Adrenal gland (tissue), 12 donors: Measurements from ENCODE around the gene SOS1. TPM values are rescaled to one million over a fixed set of nuclear protein-coding genes. Genes with fewer than 3 reads are reported as not detected.

ENCODE experiments used
- DNase-seq, 7 donors: peaks; one replicate each; pipeline ENCODE4 v3.0.0-alpha.2; 2019 to 2020
- H3K27ac ChIP-seq, 5 donors: fragments of 200-600 bp; sonication (generic) in 4 of 5; 1 replicate in 3 of 5; 2 replicates in 2 of 5; pipeline versions ENCODE4 v1.5.1 to v1.8.0; 2016 to 2020; ENCODE audit warnings: mild to moderate bottlenecking in 1 of 5
- H3K27me3 ChIP-seq: fragments of 200-600 bp; 2 replicates; pipeline ENCODE4 v1.8.0; 2021
- H3K36me3 ChIP-seq, 2 donors: fragments of 200-600 bp; replicated peaks in 1 of 2; 1 replicate in 1 of 2; 2 replicates in 1 of 2; pipeline versions ENCODE4 v1.5.1 to v1.8.0; 2018 to 2022
- H3K4me1 ChIP-seq, 2 donors: fragments of 200-600 bp; replicated peaks in 1 of 2; 1 replicate in 1 of 2; 2 replicates in 1 of 2; pipeline versions ENCODE4 v1.5.1 to v1.8.0; 2018 to 2021
- H3K4me3 ChIP-seq, 4 donors: fragments of 200-600 bp; sonication (generic) in 3 of 4; one replicate each; pipeline ENCODE4 v1.5.1; 2016 to 2018
- H3K9me3 ChIP-seq, 3 donors: fragments of 200-600 bp; sonication (generic) in 1 of 3; replicated peaks in 1 of 3; 1 replicate in 2 of 3; 2 replicates in 1 of 3; pipeline versions ENCODE4 v1.5.1 to v1.8.0; 2016 to 2021
- CTCF ChIP-seq, 6 experiments: fragments of 450-650 bp in 4 of 6; fragments of 200-600 bp in 2 of 6; sonication (generic) in 1 of 6; IDR thresholded peaks; 1 replicate in 5 of 6; 2 replicates in 1 of 6; pipeline versions ENCODE4 v1.5.1 to v1.8.0; 2016 to 2021; ENCODE audit warnings: antibody characterized with exemption in 6 of 6, mild to moderate bottlenecking in 2 of 6, moderate library complexity in 1 of 6
- POLR2A ChIP-seq, 2 donors: fragments of 450-650 bp; IDR thresholded peaks; one replicate each; pipeline ENCODE4 v1.6.1; 2017; ENCODE audit warnings: antibody characterized with exemption in 2 of 2, mild to moderate bottlenecking in 2 of 2, moderate library complexity in 1 of 2
- WGBS, 4 donors: extraction: QIAGEN DNeasy Blood & Tissue Kit in 2 of 4; methylation state at CpG; one replicate each; pipeline versions ENCODE4 v1.1.5 to v1.1.7; 2013 to 2017; 5-methylcytosine and 5-hydroxymethylcytosine counted together
- intact Hi-C, 2 donors: fragments of 100-400 bp; cut with DNase I; formaldehyde crosslinking; loops; one replicate each; pipeline versions ENCODE4 v1.14.1 to v1.15.0; 2022 to 2023
- polyA plus RNA-seq, 3 donors: library from polyadenylated mRNA; stranded (reverse); fragments of 200-250 nt in 2 of 3; fragments of 350-450 nt in 1 of 3; fragmentation: Illumina TruSeq in 1 of 3; extraction: RNeasy Lipid Tissue Mini Kit (QIAGEN cat#74804) in 1 of 3; gene quantifications; one replicate each; pipeline ENCODE4 v1.2.3, GENCODE V29; 2013 to 2014
- total RNA-seq, 9 donors: library from RNA; depleted of rRNA in 4 of 9; stranded (reverse); fragments of >200 nt in 4 of 9; fragments of 120-200 nt in 1 of 9; fragmentation: NEBNext Ultra II Directional in 1 of 9; extraction: Animal tissue kit (Norgen Biotek cat#: 25700) in 1 of 9; gene quantifications; one replicate each; pipeline versions ENCODE4 v1.1.0 to v1.2.4, GENCODE V29; 2013 to 2023
- donor health status: healthy with polysubstance abuse.
- donor health status: Bipolar disorder and iron deficiency.
- donor health status: DM: yes; HTN: yes; CAD: no.
- donor health status: DM: no; HTN: no; CAD: no.
- donor health status: DM: no; HTN: no; CAD: no.
- donor health status: DM: yes; HTN: yes; CAD: no.

The SOS1 gene
- total and polyA plus RNA-seq, 12 donors: 6.4 to 42.0 (median 26.5) TPM

GRCh38 chr2:39120521-39120770 is 405 bp downstream of the SOS1 start:
- intact Hi-C loops: loop anchor here (10.0 kb wide), 2 partner anchors 56 to 104 kb away; no protein-coding TSS in a partner anchor
- H3K27me3 ChIP-seq: no peaks in the 10 kb centered on the region
- peaks cover 20 to 44% of the 10 kb centered on the region in 2 donors for H3K4me1 ChIP-seq
- peak overlapping the region in 4 of 5 donors; percentile 77 to 98 (median 94) for H3K27ac ChIP-seq
- DNase-seq: no peak
- WGBS, 4 donors: 0 to 1% methylated on average over 14 to 37 of the region's 37 CpGs; no CpG with 5 or more reads in 2 of the 4 donors
- no peak for TF ChIP-seq POLR2A (IDR thresholded peaks at IDR 0.05)
- no peak for TF ChIP-seq CTCF (IDR thresholded peaks at IDR 0.05)
- H3K36me3 ChIP-seq: no peaks in the 10 kb centered on the region
- no peaks in the 10 kb centered on the region for H3K9me3 ChIP-seq
- H3K4me3 ChIP-seq: peak overlapping the region in 2 of 4 donors; percentile 85 to 88

GRCh38 chr2:39119732-39120520 is 925 bp downstream of the SOS1 start:
- peak; percentile 50 to 71 (median 58) for DNase-seq
- peaks cover 20 to 39% of the 10 kb centered on the region in 2 donors for H3K4me1 ChIP-seq
- TF ChIP-seq CTCF (IDR thresholded peaks at IDR 0.05) (peak in 2 of 6 experiments; percentile 31 to 33), POLR2A (IDR thresholded peaks at IDR 0.05) (peak in 1 of 2 donors; percentile 28)

GRCh38 chr2:39118786-39119499 is 1.9 kb downstream of the SOS1 start:
- H3K9me3 ChIP-seq: no peaks in the 10 kb centered on the region
- WGBS, 4 donors: 8 to 15% (median 10%) methylated on average over 6 of the region's 6 CpGs
- no peaks in the 10 kb centered on the region for H3K36me3 ChIP-seq
- peaks cover 19 to 40% of the 10 kb centered on the region in 2 donors for H3K4me1 ChIP-seq
- H3K4me3 ChIP-seq: peak overlapping the region in 2 of 4 donors; percentile 85 to 88
- H3K27ac ChIP-seq: peak overlapping the region in 2 of 5 donors; percentile 93 to 94
- DNase-seq: no peak
- H3K27me3 ChIP-seq: no peaks in the 10 kb centered on the region
- TF ChIP-seq CTCF (IDR thresholded peaks at IDR 0.05) (no peak), POLR2A (IDR thresholded peaks at IDR 0.05) (no peak)
- intact Hi-C loops: no loop called here

More at GRCh38 chr2:39119732-39120520, 925 bp downstream of the SOS1 start:
- no peaks in the 10 kb centered on the region for H3K9me3 ChIP-seq
- intact Hi-C loops: loop anchor here (10.0 kb wide), 2 partner anchors 55 to 105 kb away; no protein-coding TSS in a partner anchor
- no peaks in the 10 kb centered on the region for H3K36me3 ChIP-seq
- no peaks in the 10 kb centered on the region for H3K27me3 ChIP-seq
- WGBS, 4 donors: 0 to 1% (median 0%) methylated on average over 13 to 63 of the region's 63 CpGs
- H3K27ac ChIP-seq: peak overlapping the region; percentile 9 to 98 (median 93)
- peak overlapping the region; percentile 10 to 88 (median 65) for H3K4me3 ChIP-seq

- DNase-seq: no peak
- no peaks in the 10 kb centered on the region for H3K27me3 ChIP-seq
- no peaks in the 10 kb centered on the region for H3K36me3 ChIP-seq
- no peaks in the 10 kb centered on the region for H3K9me3 ChIP-seq
- peaks cover 6 to 24% of the 10 kb centered on the region in 2 donors for H3K4me1 ChIP-seq
- TF ChIP-seq POLR2A (IDR thresholded peaks at IDR 0.05) (no peak), CTCF (IDR thresholded peaks at IDR 0.05) (no peak)
- intact Hi-C loops: no loop called here
- no peak overlapping the region for H3K4me3 ChIP-seq
- H3K27ac ChIP-seq: no peak overlapping the region
- 86 to 100% (median 94%) methylated on average over 1 of the region's 1 CpG for WGBS, 4 donors
Observed at GRCh38 chr2:39115556-39115955, 5.3 kb downstream of the SOS1 start.
